ENCODE measurements around the gene MGAT3.

DNA sequence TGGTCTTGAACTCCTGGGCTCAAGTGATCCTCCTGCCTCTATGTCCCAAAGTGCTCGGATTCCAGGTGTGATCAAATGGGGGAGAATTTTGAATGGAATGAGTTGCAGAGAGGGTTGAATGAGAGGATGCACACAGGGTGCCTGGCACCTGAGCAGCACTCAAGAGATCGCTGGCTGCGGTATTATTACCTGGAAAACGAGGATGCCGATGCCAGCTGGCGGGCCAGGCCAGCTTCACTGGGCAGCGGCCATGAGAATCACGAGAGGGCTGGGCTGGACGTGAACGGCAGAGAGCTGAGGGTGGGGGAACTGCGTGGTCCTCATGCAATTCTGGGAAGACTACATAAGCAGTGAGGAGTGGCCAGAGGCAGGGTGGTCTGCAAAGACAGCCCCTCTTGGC is 2.9 kb downstream of the MGAT3 start:
- TF ChIP-seq CTCF (tag by site-specific recombination; IDR thresholded peaks at IDR 0.05), result no peak
- TF ChIP-seq, protein P1, sequence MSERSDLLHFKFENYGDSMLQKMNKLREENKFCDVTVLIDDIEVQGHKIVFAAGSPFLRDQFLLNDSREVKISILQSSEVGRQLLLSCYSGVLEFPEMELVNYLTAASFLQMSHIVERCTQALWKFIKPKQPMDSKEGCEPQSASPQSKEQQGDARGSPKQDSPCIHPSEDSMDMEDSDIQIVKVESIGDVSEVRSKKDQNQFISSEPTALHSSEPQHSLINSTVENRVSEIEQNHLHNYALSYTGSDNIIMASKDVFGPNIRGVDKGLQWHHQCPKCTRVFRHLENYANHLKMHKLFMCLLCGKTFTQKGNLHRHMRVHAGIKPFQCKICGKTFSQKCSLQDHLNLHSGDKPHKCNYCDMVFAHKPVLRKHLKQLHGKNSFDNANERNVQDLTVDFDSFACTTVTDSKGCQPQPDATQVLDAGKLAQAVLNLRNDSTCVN (tag by site-specific recombination; optimal IDR thresholded peaks at IDR 0.05), result no peak
